GM23248 (cell line): ENCODE measurements around the gene PPFIBP2.

ENCODE experiments used
- EZH2 ChIP-seq: fragments of 200-600 bp; sonication (generic); IDR thresholded peaks from 2 replicates; pipeline ENCODE4 v1.6.1; 2018; ENCODE audit warnings: antibody characterized with exemption, mild to moderate bottlenecking; ENCODE audit not compliant: insufficient read depth, poor library complexity, severe bottlenecking
- EZH2phosphoT487 ChIP-seq: fragments of 200-600 bp; sonication (generic); IDR thresholded peaks from 2 replicates; pipeline ENCODE4 v1.6.1; 2018; ENCODE audit warnings: antibody characterized with exemption, moderate library complexity, mild to moderate bottlenecking, low read depth; ENCODE audit not compliant: insufficient read depth

DNA sequence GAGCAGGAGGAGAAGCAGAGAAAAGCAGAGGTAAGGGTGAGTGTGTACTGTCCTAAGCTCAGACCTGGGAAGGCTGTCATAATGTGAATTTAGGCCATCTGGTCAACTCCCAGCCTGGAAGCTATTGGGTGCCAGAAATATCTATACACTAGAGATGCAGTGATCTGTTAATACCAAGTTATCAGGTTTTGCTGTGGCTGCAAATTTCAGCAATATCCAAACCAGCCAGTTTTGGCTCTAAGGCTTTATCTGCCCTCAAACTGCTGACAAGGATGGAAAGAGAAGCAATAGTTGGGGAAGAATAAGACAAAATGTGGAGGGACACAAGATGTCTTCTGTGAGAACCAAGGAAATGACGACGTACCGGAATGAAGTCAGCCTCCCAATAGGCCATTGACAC lies 96.6 kb downstream of the PPFIBP2 start:
- TF ChIP-seq EZH2 (no peak), EZH2phosphoT487 (no peak)
